Activated CD4-positive, CD25-positive, alpha-beta regulatory T cell (primary cell): ENCODE measurements around the gene PSMD12.

Experiments
- DNase-seq, 4 experiments: peaks; one replicate each; lab custom pipeline; 2025; lab: John Stamatoyannopoulos, UW

Gene PSMD12

DNA sequence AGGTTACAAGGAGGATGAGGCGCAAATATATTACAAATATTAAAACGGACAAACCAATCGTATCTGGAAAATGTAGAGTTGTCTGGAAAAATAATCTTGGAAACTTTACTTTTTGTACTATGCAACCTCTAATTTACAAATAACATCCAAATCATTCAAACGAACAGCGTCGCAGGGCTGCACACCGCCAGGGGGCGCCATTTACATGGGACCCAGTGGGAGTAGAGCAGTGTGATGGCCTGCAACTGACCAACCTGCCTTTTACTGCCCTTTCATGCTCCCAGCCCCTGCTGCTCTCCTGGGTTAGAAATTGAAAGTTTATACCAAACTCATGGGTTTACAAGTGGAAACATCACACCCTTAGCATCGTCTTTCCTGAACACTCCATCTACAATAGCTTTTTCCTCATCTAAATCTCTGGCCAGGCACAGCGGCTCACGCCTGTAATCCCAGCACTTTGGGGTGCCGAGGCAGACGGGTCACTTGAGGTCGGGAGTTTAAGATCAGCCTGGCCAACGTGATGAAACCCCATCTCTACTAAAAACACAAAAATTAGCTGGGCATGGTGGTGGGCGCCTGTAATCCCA, 20.7 kb upstream of the PSMD12 start:
- peak; percentile 19 to 63 (median 50) for DNase-seq

DNA sequence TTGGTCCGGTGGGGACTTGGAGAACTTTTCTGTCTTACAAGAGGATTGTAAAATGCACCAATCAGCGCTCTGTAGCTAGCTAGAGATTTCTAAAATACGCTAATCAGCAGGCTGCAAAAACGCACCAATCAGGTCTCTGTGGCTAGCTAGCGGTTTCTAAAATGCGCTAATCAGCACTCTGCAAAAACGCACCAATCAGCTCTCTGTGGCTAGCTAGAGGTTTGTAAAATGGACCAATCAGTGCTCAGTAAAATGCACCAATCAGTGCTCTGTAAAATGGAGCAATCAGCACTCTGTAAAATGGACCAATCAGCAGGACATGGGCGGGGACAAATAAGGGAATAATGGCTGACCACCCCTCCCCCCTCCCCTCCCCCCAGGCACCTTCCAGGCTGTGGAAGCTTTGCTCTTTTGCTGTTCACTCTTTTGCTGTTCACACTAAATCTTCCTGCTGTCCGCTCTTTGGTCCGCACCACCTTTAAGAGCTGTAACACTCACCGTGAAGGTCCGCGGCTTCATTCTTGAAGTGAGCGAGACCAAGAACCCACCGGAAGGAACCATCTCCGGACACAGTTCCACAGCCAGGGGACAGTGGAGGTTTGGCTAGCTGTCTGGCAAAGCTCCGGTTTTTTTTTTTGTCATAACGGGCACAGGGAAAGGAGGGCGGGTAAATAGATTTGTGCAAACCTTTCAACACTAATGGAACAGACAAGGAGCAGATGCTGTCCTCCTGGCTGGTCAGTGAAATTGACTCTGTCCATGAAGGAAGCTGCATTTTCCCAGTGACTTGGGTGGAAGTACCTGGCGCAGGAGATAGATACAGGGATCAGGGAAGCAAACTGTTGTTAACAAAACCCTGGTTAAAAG, 19.0 kb upstream of the PSMD12 start:
- DNase-seq: no peak

DNA sequence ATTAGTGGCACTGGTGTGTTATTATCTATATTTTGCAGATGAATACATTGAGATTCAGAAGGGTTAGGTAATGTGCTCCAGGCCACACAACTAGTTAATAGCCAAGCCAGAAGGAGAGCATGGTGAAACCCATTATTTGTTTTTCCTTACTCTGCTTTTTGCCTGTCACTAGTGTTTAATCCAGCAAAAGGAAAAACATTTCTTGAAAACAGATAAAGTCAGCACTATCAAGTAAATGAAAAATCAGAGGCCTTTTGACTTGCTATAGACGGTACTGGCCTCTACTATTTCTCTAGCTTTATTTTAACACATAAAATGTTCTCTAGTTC, 15.5 kb upstream of the PSMD12 start:
- no peak for DNase-seq

DNA sequence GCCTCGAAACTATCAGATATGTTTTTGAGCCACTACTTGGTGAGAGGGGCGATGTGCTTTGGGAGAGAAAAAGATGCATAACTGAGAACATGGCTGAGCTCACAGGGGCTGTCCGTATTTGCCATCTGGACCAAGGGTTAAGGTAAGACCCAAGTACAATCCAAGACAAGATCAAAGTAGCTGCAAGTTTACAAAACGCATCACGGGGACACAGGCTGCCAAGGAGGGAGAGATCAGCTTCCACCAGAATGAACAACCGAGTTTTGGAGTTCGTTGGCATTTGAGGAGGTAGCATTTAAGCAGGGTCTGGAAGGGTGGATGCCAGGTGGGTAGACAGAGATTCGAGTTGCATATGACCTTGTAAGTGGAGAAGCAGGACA, 12.9 kb upstream of the PSMD12 start:
- no peak for DNase-seq

DNA sequence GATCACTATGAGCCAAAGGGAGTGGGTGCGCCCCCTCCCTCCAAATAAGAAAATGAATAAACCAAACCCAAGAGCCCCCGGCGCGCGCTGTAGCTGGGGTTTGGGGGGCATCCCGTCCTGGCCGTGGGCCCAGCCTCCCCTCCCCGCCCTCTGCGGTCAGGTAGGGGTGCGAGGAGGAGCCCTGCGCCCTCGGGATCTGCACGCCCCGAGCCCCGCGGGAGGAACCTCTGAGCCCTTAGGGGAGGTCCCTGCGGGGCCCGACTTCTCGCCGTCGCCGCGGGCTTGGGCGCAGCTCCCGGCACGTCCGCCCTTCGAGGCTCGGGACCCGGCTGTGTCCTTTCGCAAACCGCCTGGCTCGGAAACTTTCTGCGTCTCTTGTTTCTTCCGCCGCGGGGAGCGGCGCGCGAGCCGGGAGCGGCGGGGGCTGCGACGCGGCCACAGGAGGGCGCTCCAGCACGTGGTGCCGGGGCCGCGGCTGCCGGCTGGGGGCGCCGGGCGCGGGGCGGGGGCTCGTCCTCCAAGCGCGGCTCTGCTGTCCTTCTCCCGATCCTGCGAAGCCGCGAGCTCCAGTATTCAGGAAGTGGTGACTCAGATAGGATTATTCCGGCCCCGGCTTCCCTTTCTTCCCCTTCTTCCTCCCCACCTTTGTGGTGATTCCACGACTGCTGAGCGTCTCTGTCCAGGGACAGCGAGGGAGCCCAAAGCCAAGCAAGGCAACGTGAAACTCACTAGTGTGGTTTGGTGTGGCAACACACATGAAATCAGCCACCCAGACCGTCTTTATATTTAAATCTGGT, 12.3 kb upstream of the PSMD12 start:
- DNase-seq: peak; percentile 46 to 71 (median 59)

DNA sequence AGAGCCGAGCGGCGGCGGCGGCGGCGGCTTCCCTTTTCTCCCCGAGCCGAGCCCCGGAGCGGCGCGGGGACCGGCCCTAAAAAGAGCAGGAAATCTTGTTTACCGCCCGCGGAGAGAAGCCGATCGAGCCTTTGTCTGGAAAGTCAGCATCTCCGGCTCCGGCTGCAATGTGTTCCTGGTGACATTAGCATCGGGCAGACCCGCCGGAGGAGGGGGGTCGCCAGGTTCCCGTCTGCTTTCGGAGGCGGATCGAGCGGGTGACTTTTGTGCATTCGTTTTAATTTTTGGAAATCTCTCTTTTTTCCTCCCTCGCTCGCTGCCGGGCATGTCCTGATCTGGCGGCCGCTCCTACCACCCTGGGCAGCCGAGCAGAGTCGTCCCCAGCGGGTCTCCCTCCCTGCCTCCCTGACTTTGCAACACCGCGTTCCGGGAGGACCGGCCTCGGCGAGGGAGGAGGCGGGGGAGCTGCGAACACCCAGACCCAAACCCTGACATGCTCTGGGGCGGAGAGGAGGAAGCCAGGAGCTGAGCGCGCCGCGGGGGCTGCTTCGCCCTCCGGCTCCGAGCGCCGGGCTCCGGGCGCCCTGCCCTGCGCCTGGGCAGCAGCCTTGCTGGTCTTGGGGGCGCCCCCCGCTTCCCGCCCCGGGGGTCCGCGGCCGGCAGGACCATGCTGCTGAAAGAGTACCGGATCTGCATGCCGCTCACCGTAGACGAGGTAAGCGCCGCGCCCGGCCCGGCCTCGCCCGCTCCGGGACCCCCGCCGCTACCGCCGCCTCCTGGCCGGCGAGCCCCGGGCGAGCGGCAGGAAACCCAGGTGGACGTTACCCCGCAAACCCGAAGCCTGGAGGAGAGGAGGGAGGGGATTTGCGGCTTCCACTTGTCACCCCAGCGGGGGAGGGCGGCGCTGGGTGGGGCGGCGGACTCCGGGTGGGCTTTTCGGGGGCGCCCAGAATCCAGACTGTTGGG, 11.4 kb upstream of the PSMD12 start:
- peak; percentile 31 to 57 (median 36) for DNase-seq

DNA sequence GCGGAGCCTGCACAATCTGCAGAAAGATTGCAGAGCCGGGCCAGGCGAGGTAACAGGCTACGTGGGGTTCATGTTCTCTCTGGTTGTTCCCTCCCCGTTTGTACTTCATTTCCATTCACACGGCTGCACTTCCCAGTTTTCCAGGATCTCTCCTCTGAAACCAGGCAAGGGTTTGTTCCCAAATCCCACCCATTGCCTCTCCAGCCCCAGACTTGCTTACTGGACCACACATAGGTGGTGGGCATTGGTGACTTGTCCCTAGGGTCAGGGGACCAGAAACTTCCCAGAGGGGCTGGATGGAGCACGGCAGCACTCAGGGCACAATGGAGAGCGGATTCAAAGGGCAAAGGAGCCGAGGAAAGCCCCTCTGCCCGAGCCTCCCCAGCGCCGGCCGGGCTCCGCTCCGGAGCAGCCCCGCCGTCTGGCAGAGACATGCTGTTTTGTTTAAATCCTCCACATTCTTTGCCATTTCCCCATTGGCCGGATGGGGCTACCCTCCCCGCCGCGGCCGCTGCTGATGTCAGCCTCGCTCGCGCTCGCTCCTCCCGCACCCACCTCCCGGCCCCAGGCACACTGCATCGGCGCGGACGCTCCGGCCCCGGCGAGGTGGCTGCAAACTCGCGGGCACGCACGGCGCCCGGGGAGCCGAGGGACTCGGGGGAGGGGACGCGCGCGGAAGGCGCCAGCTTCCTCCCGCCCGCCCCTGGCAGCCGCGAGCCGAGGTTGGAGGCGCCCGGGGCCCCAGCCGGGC, 10.5 kb upstream of the PSMD12 start, which contains the start of gene PITPNC1:
Gene PITPNC1 (plus strand): TSS at position 545 of the 751 bp plus-strand sequence.
- DNase-seq: peak; percentile 60 to 78 (median 64)

DNA sequence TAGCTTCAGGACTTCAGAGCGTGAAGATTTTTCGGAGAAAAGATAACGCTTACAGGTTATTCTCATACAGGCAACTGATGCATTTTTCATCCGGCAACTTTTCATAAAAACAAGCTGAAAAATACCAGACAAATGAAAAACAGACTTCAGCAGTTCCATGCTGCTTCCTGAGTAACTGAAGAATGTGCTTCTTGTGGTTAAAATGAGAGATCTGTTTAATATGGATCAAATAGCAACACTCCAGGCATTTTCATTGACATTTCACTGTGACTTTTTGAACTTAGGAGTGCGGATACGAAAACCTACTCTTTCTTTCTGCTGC, 10.0 kb upstream of the PSMD12 start:
- no peak for DNase-seq

DNA sequence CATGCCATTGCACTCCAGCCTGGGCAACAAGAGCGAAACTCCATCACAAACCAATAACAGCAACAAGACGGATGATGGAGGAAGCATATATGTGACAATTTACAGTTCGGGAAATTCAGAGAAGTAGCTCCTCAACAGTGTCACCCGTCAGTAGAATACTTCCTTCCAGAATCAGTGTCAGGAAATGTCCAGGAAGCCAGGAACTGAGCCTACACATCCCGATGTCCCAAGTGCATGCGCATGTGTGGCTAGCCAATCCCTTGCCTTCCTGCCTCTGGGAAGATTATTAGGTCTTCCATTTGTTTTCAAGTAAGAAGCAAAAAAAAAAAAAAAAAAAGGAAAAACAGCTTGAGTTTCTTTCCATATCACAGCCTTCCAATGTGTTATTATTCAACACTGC, 9.3 kb upstream of the PSMD12 start:
- DNase-seq: no peak

DNA sequence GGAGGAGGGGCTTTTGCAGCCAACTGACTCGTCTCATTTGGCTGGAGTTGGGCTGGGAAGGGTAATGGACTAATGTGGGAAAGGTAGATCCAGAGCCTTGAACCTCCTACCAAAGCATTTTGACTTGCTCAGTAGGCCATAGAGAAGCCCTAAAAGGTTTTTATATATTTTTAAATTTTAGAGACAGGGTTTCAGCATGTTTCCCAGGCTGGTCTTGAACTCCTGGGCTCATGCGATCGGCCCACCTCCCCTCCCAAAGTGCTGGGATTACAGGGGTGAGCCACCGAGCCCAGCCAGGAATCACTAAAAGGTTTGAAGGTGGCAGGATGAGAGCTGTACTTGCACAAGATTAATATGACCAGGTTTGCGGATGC, 8.7 kb upstream of the PSMD12 start:
- DNase-seq: no peak

DNA sequence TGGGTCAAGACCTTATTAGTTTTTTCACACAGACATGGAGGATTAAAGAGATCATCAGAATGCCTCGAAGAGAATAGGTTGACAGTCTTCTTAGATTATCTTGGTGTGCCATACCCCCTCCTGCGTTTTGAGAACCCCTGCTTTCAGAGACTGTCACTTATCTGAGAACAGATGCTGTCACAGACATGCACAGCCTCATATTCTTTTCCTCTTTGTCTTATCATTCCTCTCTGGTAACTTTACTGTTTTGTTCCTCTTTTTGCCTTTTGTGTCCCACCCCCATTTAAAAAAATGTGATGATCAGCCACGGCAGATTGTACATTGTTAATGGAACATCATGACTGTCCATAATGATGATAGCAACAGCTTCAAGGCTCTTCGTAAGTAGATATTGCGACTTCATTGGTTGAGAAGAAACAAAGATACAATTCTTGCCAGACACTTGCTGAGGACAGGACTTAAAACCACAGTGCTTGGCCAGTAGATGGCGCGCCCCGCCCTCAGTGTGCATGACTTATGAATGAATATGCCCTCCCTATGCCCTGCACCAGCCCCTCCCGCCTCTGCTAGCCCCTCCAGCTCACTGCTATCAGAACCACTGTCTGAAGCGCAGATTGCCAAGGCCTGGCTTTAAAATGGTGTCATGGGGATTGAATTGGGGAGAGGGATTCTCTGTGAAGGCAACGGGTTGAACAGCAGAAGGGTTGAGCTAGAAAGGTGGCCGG, 8.1 kb upstream of the PSMD12 start:
- peak; percentile 73 to 82 (median 76) for DNase-seq

DNA sequence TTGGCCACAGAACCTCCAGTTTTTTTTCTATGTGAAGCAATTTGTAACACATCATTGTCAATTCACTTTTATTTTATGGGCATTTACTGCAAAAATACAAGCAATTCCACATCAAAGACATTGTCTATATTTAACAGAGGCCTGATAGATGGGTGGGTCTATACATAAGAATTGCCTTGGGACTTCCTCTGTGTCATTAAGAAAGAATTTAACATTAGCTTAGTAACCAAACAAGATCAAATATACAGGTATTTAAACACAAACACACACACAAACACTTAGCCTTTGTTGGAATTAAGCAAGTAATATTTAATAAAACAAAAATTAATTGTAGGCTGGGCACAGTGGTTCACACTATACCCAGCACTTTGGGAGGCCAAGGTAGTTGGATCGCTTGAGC, 6.4 kb upstream of the PSMD12 start:
- no peak for DNase-seq

DNA sequence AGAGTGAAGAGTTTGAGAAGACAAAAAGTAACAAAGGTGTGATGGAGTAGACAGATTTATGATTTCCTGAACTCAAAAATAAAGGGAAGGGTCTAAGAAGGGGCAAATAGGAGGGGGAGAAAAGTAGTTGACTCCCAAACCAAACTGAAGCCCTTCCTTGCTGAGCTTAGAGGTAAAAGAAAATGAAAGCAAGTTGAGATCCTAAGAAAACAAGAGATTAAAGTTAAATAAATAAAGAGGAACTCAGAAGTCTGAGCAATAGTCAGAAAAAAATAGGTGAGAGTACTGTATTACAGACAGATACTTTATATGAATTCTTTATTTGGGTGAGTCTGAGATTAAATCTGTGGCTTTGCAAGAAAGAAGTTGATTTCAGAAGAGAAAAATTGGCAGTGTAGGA, 3.3 kb upstream of the PSMD12 start:
- DNase-seq: no peak

DNA sequence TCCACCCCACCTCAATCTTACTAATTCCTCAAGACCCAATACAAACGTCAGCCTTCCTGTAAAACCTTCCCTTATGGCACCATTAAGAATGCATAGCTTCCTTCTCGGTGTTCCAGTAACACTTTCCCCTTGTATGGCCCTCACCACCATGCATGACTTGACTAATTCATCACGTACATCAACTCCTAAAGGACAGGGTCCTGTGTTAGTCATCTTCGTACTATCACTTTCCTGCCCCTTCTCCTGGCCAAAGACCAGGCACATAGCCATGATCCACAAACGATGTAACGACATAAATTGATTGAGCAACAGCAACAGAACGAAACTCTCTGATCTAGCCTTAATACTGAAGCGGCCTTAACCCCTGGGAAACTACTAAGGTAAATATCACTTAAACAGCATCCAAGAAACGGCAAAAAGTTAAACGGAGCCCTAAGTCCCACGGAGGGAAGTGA, 612 bp downstream of the PSMD12 start:
- DNase-seq: no peak

DNA sequence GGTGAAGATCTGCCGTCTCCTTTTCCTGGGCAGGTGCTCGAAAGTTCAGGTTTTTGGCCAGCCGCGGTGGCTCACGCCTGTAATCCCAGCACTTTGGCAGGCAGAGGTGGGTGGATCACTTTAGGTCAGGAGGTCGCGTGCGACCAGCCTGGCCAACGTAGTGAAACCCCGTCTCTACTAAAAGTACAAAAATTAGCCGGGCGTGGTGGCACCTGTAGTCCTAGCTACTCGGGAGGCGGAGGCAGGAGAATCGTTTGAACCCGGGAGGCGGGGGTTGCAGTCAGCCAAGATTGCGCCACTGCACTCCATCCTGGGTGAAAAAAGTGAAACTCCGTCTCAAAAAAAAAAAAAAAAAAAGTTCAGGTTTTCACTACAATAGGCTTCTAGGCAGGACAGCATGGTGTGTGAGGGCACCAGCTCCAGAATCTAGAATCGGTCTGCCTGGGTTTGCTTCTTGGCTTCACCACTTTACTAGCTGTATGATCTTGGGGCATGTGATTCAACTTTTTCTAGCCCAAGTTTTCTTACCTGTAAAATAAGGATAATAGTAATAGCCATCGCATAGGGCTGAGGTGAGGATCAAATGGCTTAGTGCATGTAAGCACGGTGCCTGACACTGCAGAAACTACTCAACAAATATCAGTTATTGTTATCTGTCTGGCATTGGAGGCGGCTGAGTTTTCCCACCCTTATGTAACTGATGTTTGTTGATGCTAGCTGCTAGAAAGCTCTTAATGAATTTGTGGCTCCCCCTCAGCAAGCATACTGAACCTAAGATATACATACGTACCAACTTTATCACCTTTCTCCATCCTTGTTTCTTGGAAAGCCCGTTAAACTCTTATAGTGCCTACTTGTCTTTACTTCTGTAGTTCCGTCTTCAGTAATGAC, 1.3 kb downstream of the PSMD12 start:
- DNase-seq: no peak

DNA sequence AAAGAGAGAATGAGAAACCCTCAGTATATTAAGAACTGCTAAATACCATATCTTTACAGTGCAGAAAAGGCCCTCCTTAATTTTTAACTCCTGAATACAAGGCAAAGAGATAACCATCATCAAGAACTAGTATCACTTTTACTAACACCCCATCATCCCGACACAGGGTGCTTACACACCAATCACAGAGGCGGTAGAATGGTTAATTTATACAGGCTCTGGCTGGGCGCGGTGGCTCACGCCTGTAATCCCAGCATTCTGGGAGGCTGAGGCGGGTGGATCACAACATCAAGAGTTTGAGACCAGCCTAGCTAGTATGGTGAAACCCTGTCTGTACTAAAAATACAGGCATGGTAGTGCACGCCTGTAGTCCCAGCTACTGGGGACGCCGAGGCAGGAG, 4.2 kb downstream of the PSMD12 start:
- DNase-seq: no peak

DNA sequence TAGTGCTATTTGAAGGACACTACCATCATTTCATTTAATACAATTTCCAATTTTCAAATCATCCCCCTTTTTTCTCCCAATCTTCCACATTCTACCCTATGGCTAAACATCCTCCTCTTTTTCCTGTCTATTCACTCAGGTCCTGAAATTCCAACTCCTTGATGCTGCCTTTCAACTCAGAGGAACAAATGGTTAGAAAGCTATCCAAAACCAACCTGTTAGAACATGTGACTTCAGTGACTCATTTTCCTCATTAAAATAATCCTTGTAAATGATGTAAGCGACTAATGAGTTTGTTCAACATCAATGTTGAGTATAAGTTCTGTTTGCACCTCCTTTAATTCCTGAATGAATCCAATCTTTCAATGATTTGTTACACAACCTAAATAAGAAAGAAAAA, 5.5 kb downstream of the PSMD12 start:
- no peak for DNase-seq

DNA sequence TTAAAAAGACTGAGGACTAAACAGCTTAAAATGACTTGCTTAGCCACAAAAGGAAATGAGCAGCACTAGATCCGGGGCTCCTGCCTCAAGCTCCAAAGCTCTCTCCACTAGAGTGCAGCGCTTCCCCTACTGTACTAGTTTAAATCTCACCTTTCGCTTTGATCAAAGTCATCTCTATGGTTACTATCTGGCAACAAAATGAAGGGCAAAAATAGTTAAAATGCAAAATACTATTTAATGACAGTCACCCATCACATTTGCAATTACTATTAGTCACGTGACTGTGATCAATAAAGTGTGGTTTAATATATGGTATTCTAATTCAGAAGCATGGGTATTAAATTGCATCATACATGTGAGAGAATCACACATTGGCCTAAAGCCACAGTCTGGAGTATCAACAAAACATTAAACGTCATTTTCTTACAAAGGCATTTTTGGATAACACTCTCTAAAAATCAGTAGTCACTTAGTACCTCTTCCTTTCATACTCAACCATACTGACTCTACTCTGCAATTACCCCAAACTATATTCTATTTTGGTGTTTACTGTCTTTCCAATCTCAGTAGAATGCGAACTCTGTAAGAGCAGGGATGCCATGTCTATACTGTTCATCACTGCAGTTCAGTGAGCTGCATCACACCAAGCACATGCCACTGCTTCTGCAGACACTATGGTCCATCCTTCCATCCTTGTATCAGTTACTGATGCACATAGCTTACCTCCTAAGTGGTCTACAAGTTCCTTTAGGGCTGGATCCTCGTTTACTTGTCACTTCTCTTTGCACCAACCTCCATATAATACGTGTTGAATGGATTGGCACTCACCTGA, 6.2 kb downstream of the PSMD12 start:
- DNase-seq: peak in 1 of 4 experiments; percentile 10
